Ammon's horn (tissue), 1 donor: ENCODE data around the gene TRIP10.

Experiments used
- DNase-seq: peaks from one replicate; pipeline ENCODE4 v3.0.0-alpha.2; 2016; ENCODE audit warnings: low spot score

Gene TRIP10

GRCh38 chr19:6711605-6712004 lies 27.9 kb upstream of the TRIP10 start:
- no peak for DNase-seq

- DNase-seq, result no peak
Measured at GRCh38 chr19:6712231-6712630, 27.2 kb upstream of the TRIP10 start.

GRCh38 chr19:6712692-6713670 lies 26.5 kb upstream of the TRIP10 start:
- DNase-seq, result no peak

- DNase-seq, result no peak
Measured at GRCh38 chr19:6713773-6714692, 25.4 kb upstream of the TRIP10 start.

- DNase-seq, result no peak
Measured at GRCh38 chr19:6714749-6715555, 24.5 kb upstream of the TRIP10 start.

- DNase-seq, result no peak
Measured at GRCh38 chr19:6716610-6716970, 22.9 kb upstream of the TRIP10 start.

- DNase-seq, result no peak
Measured at GRCh38 chr19:6717036-6717435, 22.4 kb upstream of the TRIP10 start.

GRCh38 chr19:6717441-6717971 lies 22.0 kb upstream of the TRIP10 start:
- no peak for DNase-seq

GRCh38 chr19:6718111-6718740 lies 21.3 kb upstream of the TRIP10 start:
- DNase-seq, result no peak

- DNase-seq, result peak; percentile 73
Measured at GRCh38 chr19:6718741-6719539, 20.5 kb upstream of the TRIP10 start.

GRCh38 chr19:6719540-6719861 lies 20.0 kb upstream of the TRIP10 start:
- DNase-seq, result no peak

- DNase-seq, result no peak
Measured at GRCh38 chr19:6719992-6720368, 19.5 kb upstream of the TRIP10 start.

GRCh38 chr19:6720369-6721137 lies 18.9 kb upstream of the TRIP10 start, which contains the start of gene C3:
TSS of gene C3 (minus strand) at chr19:6720650. CDS start at chr19:6720589, 61 bp downstream.
- DNase-seq, result peak; percentile 51

GRCh38 chr19:6721138-6721474 lies 18.4 kb upstream of the TRIP10 start:
- DNase-seq, result no peak

- no peak for DNase-seq
Measured at GRCh38 chr19:6721773-6722172, 17.7 kb upstream of the TRIP10 start.

GRCh38 chr19:6723108-6723618 lies 16.3 kb upstream of the TRIP10 start:
- DNase-seq, result peak; percentile 65

GRCh38 chr19:6723738-6724137 lies 15.7 kb upstream of the TRIP10 start:
- DNase-seq, result peak; percentile 53

GRCh38 chr19:6724631-6725492 lies 14.6 kb upstream of the TRIP10 start:
- no peak for DNase-seq
